SU-DHL-6 (cell line): ENCODE data around the gene RAB20.
"Not testable (repeated sequence)": the region's sequence is repeated elsewhere in the genome, so short reads cannot be mapped to it uniquely, and the experiment has no call there.

Experiments
- H2AFZ ChIP-seq: fragments of 200-600 bp; sonication (generic); 2 replicates; pipeline ENCODE4 v1.6.1; 2014; ENCODE audit warnings: low read depth, mild to moderate bottlenecking, moderate library complexity, mixed read lengths, antibody characterized with exemption, low read length; ENCODE audit not compliant: severe bottlenecking
- H3F3A ChIP-seq: fragments of 200-600 bp; shearing (Covaris generic); 2 replicates; pipeline ENCODE4 v1.6.0; 2016; ENCODE audit warnings: antibody characterized with exemption, mild to moderate bottlenecking; ENCODE audit not compliant: insufficient read depth
- H3K27ac ChIP-seq: fragments of 200-600 bp; sonication (generic); 2 replicates; pipeline ENCODE4 v1.5.1; 2016; ENCODE audit warnings: low read depth, mild to moderate bottlenecking, low read length, moderate library complexity, mixed read lengths
- H3K27me3 ChIP-seq: fragments of 200-600 bp; sonication (generic), shearing (Covaris generic); 2 replicates; pipeline ENCODE4 v1.6.0; 2014; ENCODE audit warnings: mild to moderate bottlenecking, low read length
- H3K36me3 ChIP-seq: fragments of 200-600 bp; sonication (generic); 2 replicates; pipeline ENCODE4 v1.6.1; 2014; ENCODE audit warnings: mild to moderate bottlenecking, low read length, mixed read lengths
- H3K4me2 ChIP-seq: fragments of 300-600, 200-600 bp; shearing (Covaris generic), sonication (generic); 2 replicates; pipeline ENCODE4 v1.6.0; 2014; ENCODE audit warnings: low read length, low read depth, mild to moderate bottlenecking; ENCODE audit not compliant: poor library complexity, severe bottlenecking
- H3K4me3 ChIP-seq: fragments of 200-600 bp; sonication (generic); 2 replicates; pipeline ENCODE4 v1.5.1; 2014; ENCODE audit warnings: antibody characterized with exemption, low read length, mild to moderate bottlenecking, mixed read lengths; ENCODE audit not compliant: insufficient read depth, poor library complexity, severe bottlenecking
- H3K79me2 ChIP-seq: fragments of 200-600 bp; sonication (generic); 2 replicates; pipeline ENCODE4 v1.6.1; 2014; ENCODE audit warnings: mild to moderate bottlenecking, low read length, moderate library complexity; ENCODE audit not compliant: insufficient read depth
- H3K9ac ChIP-seq: fragments of 200-600 bp; sonication (generic); 2 replicates; pipeline ENCODE4 v1.7.0; 2014; ENCODE audit warnings: mild to moderate bottlenecking, low read length
- H3K9me2 ChIP-seq: fragments of 200-600 bp; sonication (generic); replicated peaks from 2 replicates; pipeline ENCODE4 v1.6.1; 2014; ENCODE audit warnings: low read length; ENCODE audit not compliant: insufficient read depth
- H3K9me3 ChIP-seq: fragments of 200-600 bp; sonication (generic); 2 replicates; pipeline ENCODE4 v1.6.1; 2014; ENCODE audit warnings: low read length, mixed read lengths; ENCODE audit not compliant: insufficient read depth
- H4K20me1 ChIP-seq: fragments of 200-600 bp; sonication (generic); 2 replicates; pipeline ENCODE4 v1.6.1; 2014; ENCODE audit warnings: low read depth, mild to moderate bottlenecking, antibody characterized with exemption, low read length, moderate library complexity, mixed read lengths
- CTCF ChIP-seq: fragments of 200-600 bp; sonication (generic); IDR thresholded peaks from one replicate; pipeline ENCODE4 v1.5.1; 2017; ENCODE audit warnings: antibody characterized with exemption, mild to moderate bottlenecking, low read length, moderate library complexity; ENCODE audit not compliant: insufficient read depth, poor library complexity, severe bottlenecking
- EZH2phosphoT487 ChIP-seq: fragments of 200-600 bp; sonication (generic), shearing (Covaris generic); conservative IDR thresholded peaks from 2 replicates; pipeline ENCODE4 v1.6.1; 2018; ENCODE audit warnings: mild to moderate bottlenecking, antibody characterized with exemption, low read length, moderate library complexity, mixed read lengths

Gene RAB20

GRCh38 chr13:110570886-110571285 is 9.4 kb upstream of the RAB20 start:
- Histone ChIP-seq H3K27me3 (no peaks in the 10 kb centered on the region), H3K4me3 (no peak overlapping the region), H3K9me3 (no peaks in the 10 kb centered on the region), H3K27ac (no peak overlapping the region), H3K79me2 (no peaks in the 10 kb centered on the region), H3K9ac (no peak overlapping the region), H3K36me3 (no peaks in the 10 kb centered on the region), H3K4me2 (no peak overlapping the region), H2AFZ (no peak overlapping the region), H3F3A (no peaks in the 10 kb centered on the region), H4K20me1 (no peaks in the 10 kb centered on the region), H3K9me2 (no peaks in the 10 kb centered on the region)
- TF ChIP-seq CTCF = no peak
- no peak for TF ChIP-seq EZH2phosphoT487

GRCh38 chr13:110569962-110570361 is 8.4 kb upstream of the RAB20 start:
- H3K79me2 ChIP-seq, H3K27me3 ChIP-seq, H3K9ac ChIP-seq, H2AFZ ChIP-seq, H3K36me3 ChIP-seq, H3K9me2 ChIP-seq, H3K9me3 ChIP-seq, H3K27ac ChIP-seq, H3K4me2 ChIP-seq, H3F3A ChIP-seq, H3K4me3 ChIP-seq, H4K20me1 ChIP-seq: not testable (repeated sequence)

GRCh38 chr13:110568612-110569011 is 7.1 kb upstream of the RAB20 start:
- Histone ChIP-seq H3F3A (no peaks in the 10 kb centered on the region), H3K27me3 (no peaks in the 10 kb centered on the region), H2AFZ (no peak overlapping the region), H3K36me3 (no peaks in the 10 kb centered on the region), H3K9me2 (no peaks in the 10 kb centered on the region), H3K27ac (no peak overlapping the region), H3K4me2 (no peak overlapping the region), H3K9ac (no peak overlapping the region), H3K4me3 (no peak overlapping the region), H3K9me3 (no peaks in the 10 kb centered on the region), H3K79me2 (no peaks in the 10 kb centered on the region), H4K20me1 (no peaks in the 10 kb centered on the region)
- no peak for TF ChIP-seq EZH2phosphoT487
- no peak for TF ChIP-seq CTCF

- H3K27me3 ChIP-seq = no peaks in the 10 kb centered on the region
- H3K9me2 ChIP-seq = no peaks in the 10 kb centered on the region
- H3K4me2 ChIP-seq = no peak overlapping the region
- no peaks in the 10 kb centered on the region for H4K20me1 ChIP-seq
- no peaks in the 10 kb centered on the region for H3K9me3 ChIP-seq
- H3K36me3 ChIP-seq = no peaks in the 10 kb centered on the region
- H3K79me2 ChIP-seq = no peaks in the 10 kb centered on the region
- no peaks in the 10 kb centered on the region for H3F3A ChIP-seq
- no peak overlapping the region for H3K4me3 ChIP-seq
- H2AFZ ChIP-seq = no peak overlapping the region
- no peak overlapping the region for H3K27ac ChIP-seq
- no peak for TF ChIP-seq CTCF
- TF ChIP-seq EZH2phosphoT487 = no peak
- no peak overlapping the region for H3K9ac ChIP-seq
These were observed 4.6 kb upstream of the RAB20 start for GRCh38 chr13:110566171-110566570.
